ENCODE data around the gene SMYD3.

DNA sequence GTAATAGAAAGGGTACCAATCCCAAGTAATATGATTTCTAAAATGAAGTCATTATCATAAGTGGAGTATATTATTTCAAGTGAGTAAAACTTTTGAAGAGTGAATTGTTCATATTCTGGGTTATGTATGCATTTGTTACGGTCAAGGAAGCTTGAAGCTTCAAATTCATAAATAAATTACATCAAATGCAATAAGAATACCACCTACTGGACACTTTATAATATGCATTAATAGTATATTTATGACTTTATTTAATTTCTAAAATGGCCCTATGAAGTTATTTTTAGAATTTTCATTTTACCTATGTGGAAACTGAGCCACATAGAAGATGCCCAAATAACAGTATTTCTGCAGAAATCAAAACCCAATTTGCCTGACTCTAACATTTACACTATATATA lies 260.6 kb downstream of the SMYD3 start:
- TF ChIP-seq, protein P1, sequence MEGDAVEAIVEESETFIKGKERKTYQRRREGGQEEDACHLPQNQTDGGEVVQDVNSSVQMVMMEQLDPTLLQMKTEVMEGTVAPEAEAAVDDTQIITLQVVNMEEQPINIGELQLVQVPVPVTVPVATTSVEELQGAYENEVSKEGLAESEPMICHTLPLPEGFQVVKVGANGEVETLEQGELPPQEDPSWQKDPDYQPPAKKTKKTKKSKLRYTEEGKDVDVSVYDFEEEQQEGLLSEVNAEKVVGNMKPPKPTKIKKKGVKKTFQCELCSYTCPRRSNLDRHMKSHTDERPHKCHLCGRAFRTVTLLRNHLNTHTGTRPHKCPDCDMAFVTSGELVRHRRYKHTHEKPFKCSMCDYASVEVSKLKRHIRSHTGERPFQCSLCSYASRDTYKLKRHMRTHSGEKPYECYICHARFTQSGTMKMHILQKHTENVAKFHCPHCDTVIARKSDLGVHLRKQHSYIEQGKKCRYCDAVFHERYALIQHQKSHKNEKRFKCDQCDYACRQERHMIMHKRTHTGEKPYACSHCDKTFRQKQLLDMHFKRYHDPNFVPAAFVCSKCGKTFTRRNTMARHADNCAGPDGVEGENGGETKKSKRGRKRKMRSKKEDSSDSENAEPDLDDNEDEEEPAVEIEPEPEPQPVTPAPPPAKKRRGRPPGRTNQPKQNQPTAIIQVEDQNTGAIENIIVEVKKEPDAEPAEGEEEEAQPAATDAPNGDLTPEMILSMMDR (IDR thresholded peaks at IDR 0.05; ENCODE audit: poor library complexity), result no peak
- TF ChIP-seq EZH2 (IDR thresholded peaks at IDR 0.05; ENCODE audit: borderline replicate concordance) (no peak), EZH2phosphoT487 (IDR thresholded peaks at IDR 0.05; ENCODE audit: low read depth, severe bottlenecking, unreplicated experiment) (no peak)

Data from hepatocyte (in vitro differentiated cells).